ENCODE measurements around the gene NME7. TPM values are rescaled to one million over a fixed set of nuclear protein-coding genes. Genes with fewer than 3 reads are reported as not detected.
"Not testable (repeated sequence)": the region's sequence is repeated elsewhere in the genome, so short reads cannot be mapped to it uniquely, and the experiment has no call there.

NME7 gene
- total RNA-seq, 1 donor from 2014 or later, result 15.0 TPM

DNA sequence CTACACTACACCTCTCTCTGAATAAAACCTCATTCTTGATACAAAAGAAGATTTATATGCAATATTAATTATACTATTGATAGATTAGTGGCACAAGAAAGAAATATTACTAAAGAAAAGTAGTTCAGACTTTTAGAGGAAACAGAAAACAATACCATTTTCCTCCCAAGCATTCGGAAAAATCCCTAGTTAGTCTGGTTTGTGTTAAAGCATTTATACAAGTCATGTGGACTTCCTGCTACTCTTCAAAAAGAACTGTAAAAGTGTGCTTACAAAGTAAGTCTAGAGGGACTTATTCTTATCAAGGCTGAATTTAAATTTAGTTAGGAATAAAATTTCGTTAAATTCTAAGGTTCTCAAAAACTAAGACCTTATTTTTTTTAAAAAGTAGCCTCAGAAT lies 132.0 kb downstream of the NME7 start:
- peak in 1 of 2 donors; percentile 59 for DNase-seq (ENCODE audit: low read depth in 2 of 2)

DNA sequence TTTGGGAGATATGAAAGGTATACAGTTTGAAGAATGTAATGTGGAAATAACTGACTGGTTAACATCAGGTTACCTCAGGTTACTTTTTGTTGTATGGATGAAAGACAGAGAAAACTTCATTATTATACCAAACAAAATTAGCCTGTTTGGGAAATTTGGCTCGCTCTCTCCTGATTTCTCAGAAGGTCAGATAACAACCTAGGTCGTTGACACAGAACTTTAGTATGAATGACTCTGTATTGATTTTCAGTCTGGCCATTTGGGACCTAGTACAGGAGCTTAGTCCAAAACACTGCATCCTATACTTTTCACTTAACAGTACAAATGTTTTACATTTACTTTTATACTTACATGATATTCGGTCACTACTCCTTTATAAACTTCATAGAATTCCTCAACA lies 132.8 kb downstream of the NME7 start:
- DNase-seq (ENCODE audit: low read depth in 2 of 2), result no peak

DNA sequence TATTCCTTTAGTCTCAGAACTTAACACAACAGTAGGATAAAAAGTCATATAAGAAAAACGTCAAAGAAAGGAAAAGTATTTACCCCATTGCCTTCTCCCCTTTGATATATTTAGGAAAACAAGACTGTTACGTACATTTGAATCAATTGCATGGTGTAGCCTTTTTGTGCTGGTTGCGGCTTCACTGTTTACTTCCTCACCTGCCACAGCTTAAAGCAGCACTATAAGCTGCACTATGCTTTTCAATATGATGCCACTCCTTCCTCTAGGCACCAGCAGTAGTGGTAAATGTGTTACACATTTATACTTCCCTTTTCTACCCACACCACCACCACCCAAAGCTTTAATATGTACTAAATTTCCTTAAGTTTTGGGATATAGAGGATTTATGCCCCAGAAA lies 150.0 kb downstream of the NME7 start:
- no peak for DNase-seq (ENCODE audit: low read depth in 2 of 2)

DNA sequence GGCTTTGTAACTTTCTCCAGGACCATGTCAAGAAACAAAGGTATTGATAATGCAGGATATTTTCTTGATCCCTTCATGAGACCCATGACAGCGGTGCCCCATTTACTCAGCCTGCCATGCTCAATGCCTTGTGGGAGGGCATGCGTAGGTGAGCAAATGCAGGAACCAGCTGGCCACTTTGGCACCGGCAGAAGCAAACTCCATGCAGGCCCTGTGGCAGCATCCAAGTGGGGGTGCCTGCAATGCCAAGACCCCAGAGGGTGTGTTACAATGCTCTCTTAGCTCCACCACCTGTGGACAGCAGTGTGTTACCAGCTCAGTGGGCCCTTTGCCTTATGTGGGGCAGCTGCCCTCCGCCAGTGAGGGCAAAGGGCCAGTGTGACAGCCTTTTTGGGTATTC lies 153.0 kb downstream of the NME7 start:
- DNase-seq (ENCODE audit: low read depth in 2 of 2), result no peak

DNA sequence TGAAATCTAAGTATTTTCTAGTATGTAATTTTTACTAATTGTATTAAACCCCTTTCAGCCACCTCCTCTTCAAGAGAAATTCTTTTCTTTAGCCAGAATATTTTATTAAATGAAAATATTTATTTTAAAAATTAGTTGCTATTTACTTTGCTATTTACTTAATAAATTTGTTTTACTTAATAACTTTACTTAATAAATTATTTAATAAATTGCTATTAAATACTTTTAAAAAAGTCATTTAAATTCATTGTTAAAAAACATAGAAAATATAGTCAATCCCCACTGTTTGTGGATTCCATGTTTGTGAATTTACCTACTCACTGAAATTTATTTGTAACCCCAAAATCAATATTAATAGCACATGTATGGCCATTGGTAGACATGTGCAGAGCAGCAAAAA lies 155.5 kb downstream of the NME7 start:
- no peak for DNase-seq (ENCODE audit: low read depth in 2 of 2)

DNA sequence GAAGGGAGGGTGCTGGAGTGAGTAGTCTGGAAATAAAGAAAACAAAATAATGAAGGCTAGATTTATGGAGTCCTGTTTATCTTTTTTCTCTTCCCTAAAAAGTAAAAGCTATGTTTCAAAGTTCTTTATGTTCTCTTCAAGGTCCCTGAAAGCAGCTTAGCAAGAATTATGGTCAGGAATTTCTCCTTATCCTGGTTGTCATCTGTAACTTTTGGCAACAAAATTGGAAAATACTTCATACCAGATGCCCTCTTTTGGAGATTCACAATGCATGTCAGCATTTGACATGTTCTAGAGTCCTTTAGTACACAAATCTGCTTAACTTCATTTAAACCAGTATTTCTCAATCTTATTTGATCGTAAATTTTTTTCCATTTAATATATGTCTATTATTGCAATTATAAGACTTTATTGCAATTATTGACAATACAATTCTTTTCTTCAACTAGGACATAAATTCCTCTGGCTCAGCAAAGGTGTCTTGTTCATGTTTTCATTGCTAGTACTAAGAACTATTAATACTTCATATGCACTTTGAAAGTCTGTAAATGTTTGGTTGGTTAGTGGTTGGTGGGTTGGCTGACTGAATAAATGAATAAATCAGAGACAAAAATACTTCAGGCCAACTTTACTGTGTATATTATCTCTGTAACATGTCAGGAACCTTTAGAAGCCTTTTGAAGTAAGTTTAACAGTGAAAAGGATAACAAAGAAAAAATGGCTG lies 159.6 kb downstream of the NME7 start:
- DNase-seq (ENCODE audit: low read depth in 2 of 2), result no peak

DNA sequence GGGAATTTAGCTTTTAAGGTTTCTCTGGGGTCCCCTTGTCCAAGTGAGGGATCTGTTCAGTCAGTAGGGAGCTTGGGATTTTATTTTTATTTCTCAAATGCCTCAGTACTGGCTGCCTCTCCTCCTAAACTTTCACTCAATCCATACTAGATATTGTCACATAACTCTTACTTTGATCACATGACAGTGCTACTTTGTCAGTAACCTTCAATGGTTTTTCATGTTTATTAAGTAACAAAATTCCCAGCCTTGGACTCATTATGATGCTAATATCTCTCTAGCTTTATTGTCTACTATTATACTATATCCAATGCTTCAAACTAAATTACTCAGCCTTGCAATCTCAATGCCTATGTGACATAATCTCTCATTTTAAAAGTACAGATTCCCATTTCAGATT lies 163.4 kb downstream of the NME7 start:
- no peak for DNase-seq (ENCODE audit: low read depth in 2 of 2)

DNA sequence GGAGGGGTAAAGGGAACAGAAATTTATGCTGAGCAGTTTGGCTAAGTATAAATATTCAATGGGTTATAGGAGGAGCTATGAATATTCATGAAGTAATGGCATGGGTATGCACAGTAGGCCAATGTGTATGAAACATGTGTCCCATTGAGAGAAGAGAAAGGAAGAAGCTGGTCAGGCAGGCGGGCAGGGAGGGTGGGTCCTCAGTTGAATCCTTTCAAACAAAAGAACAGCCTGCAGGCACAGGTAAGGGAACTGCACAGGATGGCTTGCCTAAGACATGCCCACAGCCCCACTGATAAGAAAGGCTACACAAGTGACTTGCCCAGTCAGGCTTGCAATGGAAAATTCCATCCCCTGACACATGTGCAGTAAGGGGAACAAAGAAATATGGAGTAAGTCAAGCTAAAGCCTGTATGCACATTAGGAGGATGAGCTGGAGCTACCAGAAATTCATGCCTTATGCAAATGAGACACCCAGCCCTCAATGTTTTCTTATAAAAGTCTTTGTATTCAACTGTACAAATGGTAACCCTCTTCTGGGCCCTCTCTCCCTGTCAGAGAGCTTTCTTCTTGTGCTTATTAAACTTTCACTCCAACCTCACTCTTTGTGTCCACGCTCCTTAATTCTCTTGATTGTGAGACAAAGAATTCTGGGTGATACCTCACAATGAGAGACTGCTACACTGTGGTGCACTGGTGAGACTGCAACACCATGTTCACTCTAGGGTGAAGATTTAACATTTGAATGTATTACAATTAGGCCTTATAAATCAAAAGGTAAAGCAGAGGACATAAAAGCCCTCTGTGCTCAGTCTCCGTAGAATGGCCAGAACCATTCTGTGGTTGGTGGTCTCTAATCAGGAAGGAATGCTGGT lies 164.6 kb downstream of the NME7 start:
- DNase-seq (ENCODE audit: low read depth in 2 of 2), result no peak

DNA sequence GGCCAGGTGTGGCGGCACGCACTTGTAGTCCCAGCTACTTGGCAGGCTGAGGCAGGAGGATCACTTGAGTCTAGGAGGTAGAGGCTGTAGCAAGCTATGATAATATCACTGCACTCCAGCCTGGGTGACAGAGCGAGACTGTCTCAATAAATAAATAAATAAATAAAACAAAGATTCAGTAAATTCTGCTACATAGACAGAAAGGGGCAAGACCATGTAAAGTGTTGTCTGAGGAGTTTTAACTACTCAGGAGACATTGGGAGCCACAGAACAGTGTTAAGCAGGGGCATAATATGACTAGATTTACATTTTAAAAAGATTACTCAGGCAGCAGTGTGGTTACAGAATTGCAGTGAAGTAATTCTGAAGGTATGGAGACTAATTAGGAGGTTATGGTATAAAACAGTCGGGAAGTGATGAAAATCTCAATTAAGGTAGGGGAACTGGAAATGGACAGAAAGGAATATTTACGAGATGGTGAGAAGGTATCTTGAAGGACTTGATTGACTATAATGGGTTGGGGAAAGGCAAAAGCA lies 166.4 kb downstream of the NME7 start:
- DNase-seq (ENCODE audit: low read depth in 2 of 2), result no peak

DNA sequence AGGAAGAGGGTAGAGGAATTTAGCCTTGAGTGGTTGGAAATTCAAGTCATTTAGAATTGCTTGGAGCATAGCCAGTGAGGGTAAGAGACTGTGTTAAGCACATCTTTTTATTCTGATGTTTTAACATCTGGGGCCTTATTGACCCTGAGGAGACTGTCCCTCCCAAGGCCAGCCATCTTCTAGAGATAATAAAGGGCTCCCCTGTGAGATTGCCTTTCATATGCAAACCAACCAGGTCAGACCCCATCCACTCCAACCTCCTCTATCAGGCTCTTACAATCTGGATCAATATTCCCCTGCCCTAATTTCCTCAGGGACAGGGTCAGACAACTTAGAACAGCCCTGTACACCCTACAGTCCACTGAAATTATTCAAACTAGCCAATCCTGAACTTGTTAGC lies 167.3 kb downstream of the NME7 start:
- DNase-seq (ENCODE audit: low read depth in 2 of 2), result no peak

DNA sequence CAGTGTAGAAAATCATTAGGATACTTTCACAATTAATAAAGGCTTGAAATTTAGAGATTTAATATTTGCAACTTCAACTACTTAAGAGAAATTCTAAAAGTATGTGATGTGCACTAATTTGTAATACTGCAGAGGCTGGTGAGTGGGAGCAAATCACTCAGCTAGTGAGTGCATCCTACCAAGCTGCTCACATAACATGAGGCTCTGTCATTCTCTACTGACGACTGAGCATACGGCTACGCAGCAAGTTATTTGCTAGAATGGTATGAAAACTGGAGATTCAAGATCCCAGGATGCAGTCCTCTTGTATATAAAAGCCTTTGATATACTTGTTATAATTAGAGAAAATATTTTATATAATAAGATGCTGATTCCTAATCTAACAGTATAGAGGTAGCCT lies 171.0 kb downstream of the NME7 start:
- no peak for DNase-seq (ENCODE audit: low read depth in 2 of 2)

DNA sequence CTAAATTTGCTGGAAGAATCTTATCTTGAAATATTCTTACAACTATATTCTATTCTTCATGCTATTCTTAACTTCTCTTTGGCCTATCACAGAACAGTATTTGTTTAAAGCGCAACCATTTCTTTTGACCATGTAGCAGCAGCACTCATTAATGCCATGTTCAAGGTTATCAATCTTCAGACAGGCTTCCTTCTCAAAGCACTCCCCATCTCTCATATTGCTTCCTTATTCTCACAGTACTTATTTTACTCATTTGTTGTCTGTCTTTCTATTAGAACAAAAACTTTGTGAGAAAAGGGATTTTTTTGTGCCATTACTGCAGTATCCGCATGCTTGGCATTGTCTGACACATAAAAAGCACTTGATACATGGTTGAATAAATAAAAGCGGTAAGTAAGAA lies 171.4 kb downstream of the NME7 start:
- no peak for DNase-seq (ENCODE audit: low read depth in 2 of 2)

DNA sequence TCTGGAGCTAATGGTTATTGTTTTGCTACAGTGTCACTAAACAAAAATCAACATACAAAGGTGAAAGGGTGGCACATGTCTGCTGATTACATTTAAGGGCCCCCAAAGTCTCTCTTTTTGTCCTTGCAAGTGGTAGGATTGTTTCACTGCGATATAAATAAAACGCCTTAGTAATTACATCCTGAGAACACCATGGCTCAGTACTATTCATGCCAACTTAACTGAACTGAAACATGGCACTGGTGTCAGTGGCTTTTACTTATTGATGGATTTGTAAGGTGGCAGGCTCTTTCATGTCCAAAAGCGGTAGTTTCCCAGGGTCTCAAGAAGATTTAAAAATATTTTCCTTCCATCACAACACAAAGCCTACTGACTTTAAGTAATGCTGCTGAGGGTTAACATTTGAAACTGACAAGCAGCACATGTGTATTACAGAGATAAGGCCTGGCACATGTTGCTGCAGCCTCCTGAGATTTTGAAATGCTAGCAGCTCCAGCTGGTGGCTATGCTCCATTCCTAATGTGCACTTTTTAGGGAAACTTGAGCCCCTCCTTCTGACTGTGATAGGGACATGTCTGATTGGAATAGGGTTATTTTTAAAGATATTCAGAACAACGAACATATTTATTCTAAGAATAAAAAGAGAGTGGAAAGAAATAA lies 174.3 kb downstream of the NME7 start:
- DNase-seq (ENCODE audit: low read depth in 2 of 2), result no peak

DNA sequence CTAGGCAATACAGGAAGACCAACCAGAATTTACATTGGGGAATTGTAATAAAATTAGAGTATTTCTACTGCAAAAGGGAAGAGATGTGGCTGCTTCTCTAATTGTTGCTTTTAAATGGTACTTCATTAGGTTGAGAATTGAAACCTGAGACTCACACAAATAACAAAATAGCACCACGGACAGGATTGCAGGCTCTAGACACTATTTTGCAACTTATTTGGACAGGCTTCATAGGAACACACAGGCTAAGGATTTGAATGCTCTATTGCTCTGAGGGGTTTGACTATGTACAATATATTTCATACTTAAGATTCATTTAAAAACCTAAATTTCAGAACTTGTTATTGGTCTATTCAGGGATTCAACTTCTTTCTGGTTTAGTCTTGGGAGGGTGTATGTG lies 181.5 kb downstream of the NME7 start:
- DNase-seq (ENCODE audit: low read depth in 2 of 2), result no peak

DNA sequence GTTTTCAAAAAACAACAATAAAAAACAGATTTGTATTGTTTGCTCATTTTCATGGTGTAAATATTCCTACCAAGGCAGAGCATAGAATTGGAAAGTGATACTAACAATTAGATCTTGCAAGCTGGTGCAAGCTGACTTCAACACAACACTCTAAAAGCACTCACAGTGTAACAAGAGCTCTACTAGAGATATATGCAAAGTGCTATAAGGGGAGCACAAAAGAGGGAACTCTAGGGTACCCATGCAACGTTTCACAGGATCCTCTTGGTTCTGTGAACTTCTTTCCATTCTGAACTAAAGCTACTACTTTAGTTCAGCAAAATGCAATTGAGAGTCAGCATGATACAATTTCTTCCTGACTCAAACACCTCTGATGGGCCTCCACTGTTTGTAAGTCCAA lies 182.8 kb downstream of the NME7 start:
- no peak for DNase-seq (ENCODE audit: low read depth in 2 of 2)

DNA sequence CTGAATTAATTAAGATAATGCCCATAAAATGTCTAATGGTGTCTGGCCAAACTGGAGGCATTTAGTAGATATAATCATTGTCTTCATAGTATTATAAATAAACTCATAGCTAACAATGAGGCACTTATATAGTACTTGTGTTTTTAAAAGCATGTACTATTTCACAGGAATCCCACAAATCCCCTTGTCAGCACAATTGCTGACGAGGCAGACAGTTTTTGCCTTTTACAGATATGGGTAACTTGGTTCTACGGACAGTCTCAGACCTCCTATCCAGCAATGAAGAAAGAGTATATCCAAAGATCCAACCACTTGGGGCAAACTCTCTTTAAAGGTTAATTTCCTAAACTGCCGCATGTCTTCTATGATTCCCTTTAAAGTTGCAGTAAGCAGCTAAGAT lies 187.4 kb downstream of the NME7 start:
- DNase-seq (ENCODE audit: low read depth in 2 of 2), result no peak

DNA sequence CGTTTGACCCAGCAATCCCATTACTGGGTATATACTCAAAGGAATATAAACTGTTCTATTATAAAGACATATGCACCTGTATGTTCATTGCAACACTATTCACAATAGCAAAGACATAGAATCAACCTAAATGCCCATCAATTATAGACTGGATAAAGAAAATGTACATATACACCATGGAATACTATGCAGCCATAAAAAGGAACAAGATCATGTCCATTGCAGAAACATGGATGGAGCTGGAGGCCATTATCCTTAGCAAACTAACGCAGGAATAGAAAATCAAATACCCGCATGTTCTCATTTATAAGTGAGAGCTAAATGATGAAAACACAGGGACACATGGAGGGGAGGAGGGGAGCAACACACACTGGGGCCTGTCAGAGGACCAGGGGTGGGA lies 188.2 kb downstream of the NME7 start:
- not testable (repeated sequence) for DNase-seq (ENCODE audit: low read depth in 2 of 2)

DNA sequence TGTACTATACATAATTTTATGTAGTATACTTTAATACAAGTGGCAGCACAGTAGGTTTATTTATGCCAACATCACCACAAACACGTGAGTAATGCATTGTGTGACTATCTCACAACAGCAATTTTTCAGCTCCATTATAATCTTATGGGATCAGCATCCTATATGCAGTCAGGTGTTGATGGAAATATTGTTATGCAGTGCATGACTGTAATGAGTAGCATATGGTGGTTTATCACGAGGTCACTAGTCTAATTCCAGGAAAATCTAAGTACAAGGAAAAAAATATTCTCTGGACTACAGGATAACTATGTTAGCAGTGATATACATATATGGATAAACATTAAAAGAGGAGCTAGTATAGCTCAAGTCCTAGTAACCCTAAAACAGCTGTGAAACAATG lies 192.1 kb downstream of the NME7 start:
- DNase-seq (ENCODE audit: low read depth in 2 of 2), result no peak

DNA sequence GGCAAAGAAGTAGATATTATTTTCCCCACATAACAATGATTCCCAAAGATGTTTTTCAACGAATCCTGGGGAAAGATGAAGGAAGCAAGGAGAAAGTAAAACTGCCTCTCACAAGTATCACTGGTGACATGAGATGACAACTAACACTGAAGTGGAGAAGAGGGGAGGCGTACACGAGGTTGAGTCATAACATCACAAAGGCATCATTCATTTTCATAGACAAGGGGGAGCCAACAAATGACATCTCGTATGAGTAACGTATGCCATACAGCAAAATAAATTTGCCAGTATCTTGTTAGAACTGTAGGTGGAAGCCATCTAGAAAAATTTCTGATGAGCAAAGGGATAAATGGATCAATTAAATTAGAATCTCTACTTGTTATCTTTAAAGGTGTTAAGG lies 204.5 kb downstream of the NME7 start:
- DNase-seq (ENCODE audit: low read depth in 2 of 2), result peak in 1 of 2 donors; percentile 32

DNA sequence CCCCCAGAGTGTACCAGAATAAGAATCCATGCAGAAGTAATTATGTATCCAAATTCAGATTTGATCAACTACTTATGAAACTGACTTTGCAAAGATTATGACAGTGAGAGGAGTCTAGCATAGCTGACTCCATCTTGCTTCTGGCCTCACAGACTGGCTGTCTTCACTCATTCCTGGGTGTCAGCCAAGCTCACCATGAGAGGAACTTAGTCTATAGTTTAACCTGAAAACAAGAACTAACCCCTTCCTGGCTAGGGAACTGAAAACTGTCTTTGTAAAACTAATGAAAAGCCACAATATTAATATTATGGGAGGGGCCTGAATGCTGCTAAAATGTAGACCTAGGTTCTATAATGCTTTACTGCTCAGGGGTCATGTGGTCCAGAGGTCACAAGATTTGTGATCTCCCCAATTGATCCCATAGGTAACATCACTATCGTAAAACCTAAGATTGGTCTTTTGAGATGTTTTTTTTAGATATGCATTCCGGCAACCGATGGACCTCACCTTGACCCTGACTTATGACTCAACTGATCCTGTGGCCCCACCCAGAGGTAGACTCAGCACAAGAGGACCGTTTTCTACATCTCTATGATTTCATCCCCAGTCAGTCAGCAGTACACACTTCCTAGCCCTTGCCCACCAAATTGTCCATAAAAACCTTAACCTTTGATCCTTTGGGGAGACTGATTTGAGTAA lies 206.0 kb downstream of the NME7 start:
- DNase-seq (ENCODE audit: low read depth in 2 of 2), result no peak

DNA sequence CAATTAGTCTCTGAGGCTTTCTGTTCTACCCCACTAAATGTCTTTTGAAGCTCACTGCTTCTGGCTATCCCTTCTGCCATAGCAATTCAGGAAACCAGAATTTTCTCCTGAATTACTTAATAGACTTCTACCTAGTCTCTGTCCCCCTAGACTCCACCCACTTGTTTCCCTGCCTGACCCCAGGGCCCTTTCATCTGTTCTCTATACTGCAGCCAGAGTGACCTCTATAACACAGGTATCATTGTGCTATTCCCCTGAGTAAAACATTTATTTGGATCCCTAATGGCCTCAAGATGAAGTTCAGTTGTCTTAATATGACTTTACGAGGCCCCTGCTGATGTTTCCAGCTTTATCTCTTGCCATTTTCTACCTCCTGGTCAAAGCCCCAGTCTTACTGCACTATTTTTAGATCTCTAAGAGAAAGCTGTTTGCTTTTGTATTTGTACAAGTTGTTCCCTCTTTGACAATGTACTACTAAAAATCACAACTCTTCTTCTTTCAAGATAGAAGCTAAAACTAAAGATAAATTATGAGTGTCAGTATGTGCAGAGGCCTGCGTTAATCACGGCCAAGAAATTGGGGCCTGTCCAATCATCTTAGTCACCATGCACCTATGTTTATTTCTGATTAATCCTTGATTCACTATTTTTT lies 206.6 kb downstream of the NME7 start:
- no peak for DNase-seq (ENCODE audit: low read depth in 2 of 2)
